NCI-H526 (cell line): ENCODE measurements around the gene VAV2.

Source experiments
- DNase-seq, 2 experiments: peaks; one replicate each; lab custom pipeline; 2025; lab: John Stamatoyannopoulos, UW

VAV2 gene, protein sequence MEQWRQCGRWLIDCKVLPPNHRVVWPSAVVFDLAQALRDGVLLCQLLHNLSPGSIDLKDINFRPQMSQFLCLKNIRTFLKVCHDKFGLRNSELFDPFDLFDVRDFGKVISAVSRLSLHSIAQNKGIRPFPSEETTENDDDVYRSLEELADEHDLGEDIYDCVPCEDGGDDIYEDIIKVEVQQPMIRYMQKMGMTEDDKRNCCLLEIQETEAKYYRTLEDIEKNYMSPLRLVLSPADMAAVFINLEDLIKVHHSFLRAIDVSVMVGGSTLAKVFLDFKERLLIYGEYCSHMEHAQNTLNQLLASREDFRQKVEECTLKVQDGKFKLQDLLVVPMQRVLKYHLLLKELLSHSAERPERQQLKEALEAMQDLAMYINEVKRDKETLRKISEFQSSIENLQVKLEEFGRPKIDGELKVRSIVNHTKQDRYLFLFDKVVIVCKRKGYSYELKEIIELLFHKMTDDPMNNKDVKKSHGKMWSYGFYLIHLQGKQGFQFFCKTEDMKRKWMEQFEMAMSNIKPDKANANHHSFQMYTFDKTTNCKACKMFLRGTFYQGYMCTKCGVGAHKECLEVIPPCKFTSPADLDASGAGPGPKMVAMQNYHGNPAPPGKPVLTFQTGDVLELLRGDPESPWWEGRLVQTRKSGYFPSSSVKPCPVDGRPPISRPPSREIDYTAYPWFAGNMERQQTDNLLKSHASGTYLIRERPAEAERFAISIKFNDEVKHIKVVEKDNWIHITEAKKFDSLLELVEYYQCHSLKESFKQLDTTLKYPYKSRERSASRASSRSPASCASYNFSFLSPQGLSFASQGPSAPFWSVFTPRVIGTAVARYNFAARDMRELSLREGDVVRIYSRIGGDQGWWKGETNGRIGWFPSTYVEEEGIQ

GRCh38 chr9:133991964-133992779 lies at the start of gene VAV2:
VAV2 (minus strand) TSS chr9:133992324; CDS start chr9:133992278, 46 bp downstream.
- peak in 1 of 2 experiments; percentile 73 for DNase-seq

DNA sequence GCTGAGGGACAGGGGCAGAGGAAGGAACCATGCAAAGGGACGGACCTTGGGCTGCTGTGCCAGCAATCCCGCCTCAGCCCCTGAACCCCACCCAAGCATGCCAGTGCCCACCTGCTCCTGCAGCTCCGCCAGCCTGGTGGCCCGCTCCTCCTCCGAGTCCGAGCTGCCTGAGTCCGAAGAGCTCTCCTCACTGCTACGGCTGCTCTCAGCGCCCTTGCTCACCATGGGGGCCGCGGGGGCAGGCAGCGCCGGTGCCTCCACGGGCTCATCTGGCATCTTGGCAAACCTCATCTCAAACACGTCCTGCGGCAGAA lies 49.5 kb upstream of the VAV2 start:
- DNase-seq, result no peak

DNA sequence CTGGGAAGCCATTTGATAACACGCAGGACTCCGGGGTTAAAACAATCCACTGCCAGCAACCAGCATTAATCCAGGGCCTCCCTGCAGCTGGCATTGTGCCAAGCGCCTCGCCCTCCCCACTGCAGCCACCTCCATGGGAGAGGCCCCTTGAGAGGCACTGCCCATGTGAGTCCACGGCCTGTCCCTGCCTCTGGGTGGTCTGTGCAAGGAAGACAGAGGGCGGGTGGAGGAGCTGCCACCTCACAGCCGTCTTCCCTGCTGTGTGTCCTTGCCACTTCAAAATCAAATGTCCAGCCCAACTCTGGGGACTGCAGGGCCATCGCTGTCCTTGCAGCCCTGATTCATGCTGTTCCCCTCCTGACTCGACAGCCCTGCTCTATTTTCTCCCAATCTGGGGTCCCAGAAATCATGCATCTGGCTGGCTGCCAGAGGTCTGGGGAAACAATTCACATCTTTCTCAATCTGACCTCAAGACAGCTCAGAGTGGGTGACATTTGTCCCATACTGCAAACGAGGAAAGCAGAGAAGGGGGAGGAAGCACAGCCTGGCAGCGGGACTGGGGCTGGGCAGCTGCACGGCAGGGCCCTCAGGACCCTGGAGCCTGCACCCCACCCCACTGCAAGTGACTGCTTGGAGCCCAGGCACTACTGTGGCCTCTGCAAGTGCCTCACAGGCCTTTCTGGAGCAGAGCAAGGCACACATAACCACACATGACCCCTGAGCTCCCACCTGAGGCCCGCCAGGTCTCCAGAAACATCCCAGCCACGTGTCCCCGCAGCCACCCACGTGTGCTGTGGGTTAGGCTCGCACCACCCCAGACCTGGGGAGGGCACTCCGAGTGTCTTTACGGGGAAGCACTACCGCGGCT lies 48.9 kb upstream of the VAV2 start:
- no peak for DNase-seq

DNA sequence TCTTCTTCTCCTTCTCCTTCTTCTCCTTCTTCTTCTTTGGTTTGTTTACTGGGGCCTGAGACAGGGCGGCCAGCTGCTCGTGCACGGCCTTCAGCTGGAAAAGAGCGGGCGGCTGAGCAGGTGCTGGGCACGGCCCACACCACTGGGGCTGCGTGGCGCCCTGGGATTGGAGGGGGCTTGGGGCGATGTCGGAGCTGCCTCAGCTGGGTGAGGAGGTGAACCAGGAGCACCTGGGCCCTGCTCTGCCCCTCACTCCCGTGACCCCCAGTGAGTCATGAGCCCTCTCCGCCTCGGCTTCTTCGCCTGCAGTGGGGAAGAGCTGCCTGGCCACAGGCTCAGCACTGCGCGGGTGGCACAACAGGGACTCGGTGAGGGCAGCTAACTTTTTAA lies 48.0 kb upstream of the VAV2 start:
- no peak for DNase-seq

DNA sequence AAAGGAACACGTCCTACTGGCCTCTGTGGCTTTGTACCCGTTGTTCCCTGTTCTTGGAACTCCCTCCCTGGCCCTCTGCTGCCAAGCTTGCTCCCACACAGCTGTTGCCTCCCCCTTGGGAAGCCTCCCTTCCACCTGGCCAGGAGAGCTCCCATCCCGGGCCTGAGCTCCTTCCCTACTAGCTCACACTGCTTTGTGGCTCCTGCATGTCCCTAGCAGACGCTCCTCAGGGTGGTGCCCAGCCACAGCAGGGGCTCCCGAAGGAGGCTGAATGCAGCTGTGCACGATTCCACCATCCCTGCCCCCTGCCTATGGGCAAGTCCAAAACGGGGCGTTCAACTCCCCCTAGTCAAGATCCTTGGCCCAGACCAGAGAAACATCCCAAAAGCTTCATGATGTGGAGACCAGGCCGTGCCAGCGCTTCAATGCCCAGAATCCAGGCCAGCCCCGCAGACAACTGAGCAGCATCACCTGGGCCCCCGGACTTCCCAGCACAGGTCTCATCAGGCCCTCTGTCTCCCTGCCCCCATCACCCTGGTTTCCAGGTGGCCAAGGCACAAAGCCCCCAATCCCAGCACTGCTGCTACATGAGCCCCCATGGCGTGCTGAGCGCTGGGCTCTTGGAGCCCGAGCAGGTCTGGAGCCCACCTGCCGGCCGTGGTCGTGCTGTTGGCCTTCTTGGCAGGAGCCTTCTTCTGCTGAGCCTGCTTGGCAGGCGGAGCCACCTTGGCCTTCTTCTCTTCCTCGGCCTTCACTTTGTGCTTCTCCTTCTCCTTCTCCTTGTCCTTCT lies 47.5 kb upstream of the VAV2 start:
- DNase-seq, result no peak

- DNase-seq, result no peak
Measured at GRCh38 chr9:134037641-134038040, 45.5 kb upstream of the VAV2 start.

DNA sequence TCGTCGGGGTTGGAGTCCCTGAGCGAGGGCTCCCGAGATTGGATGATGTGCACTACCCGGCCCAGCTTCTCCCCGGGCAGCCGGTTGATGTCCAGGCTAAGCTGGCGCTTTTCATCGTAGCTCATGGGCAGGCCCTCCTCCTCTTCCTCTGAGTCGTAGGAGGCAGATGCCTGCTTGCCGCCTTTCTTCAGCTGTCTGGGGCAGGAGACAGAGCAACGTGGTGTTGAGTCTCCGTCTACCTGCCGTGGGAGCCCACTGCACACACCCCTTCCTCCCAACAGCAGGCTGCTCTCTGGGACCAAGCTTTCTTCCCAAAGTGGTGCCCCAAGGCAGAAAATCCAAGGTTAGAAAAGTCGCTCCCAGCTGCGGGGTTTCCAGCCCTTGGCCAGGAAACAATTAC lies 44.0 kb upstream of the VAV2 start:
- no peak for DNase-seq

DNA sequence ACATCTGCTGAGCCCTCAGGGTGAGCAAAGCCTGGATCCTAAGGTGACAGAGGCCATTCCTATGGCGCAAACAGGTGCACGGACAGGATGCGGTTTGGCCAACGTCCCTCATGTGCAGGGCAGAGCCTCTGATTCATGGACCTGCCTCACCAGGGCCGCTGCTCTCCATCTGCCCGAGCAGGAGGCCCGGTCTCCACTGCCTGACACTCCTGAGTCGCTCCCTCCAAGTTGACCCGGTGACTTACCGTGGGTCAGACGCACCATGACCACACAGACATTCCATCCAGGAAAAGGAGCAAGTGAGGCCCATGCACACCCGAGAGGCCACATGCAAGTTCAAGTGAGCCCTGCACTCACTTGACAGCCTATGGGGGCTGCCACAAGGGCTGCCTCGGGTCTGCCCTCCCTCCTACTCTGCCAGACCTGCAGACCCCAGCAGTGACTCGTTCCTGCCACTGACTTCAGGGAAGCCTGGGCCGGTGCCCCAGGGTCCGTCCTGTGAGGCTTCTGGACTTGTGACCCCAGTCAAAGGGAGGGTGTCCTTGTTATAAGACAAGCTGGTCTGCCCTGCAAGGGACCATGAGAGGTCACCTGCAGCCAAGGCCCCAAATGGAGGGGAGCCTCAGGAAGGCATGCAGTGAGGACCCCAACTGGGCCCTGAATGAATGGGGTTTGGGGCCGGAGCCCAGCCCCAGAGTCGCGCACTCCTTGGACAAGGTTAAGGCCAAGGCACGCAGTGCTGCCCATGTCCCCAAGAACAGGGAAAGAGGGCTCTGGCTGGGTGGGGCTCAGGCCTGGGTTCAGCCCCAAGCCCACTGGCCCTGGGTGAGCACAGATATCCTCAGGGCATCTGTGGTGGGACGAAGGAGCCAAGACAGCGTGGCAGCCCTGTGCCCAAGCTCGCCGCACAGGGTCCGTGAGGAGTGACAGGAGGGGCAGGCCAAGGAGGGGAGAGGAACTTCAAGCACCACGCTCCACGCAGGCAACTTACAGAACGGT lies 43.2 kb upstream of the VAV2 start:
- no peak for DNase-seq

DNA sequence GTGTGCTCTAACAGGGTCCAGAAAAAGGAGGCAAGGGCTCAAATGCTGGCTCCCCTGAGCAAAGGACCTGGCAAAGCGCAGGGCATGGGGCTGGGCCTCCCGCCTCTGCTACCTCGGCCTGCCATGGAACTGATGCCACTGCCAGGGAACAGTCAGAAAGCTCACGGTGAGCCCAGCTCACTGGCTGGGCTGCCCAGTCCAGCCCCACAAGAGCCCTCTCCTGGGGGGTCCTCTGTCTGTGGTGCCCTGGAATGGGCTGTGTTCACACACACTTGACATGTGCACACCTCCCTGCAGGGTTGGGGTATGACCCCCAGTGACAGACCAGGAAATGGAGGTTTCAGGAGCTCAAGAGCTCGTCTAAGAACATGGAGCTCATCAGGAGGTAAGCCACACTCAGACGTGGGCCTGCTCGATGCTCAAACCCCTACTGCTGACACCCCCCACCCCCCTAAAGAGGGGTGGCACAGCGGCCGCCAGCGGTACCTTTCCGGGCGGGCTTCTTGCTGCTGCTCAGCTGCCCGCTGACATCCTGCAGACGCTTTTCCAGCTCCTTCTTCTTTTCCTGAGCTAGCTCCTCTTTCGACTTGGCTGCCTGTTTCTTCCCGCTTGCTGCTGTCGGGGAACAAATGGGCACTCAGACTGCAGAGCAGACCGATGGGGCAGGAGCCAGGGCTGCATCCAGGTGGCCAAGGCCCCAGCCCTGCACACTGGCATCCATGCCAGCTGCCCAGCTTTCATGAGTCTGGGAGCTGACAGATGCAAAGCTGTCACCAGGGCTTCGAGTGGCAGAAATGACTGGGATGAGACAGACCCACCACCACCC lies 42.3 kb upstream of the VAV2 start:
- no peak for DNase-seq

GRCh38 chr9:134033516-134034214 lies 41.5 kb upstream of the VAV2 start:
- no peak for DNase-seq

- DNase-seq, result no peak
Measured at GRCh38 chr9:134032456-134033222, 40.5 kb upstream of the VAV2 start.

- DNase-seq, result no peak
Measured at GRCh38 chr9:134031783-134032182, 39.7 kb upstream of the VAV2 start.

- DNase-seq, result no peak
Measured at GRCh38 chr9:134030821-134031470, 38.8 kb upstream of the VAV2 start.

GRCh38 chr9:134029248-134030226 lies 37.4 kb upstream of the VAV2 start:
- peak; percentile 46 to 69 for DNase-seq

GRCh38 chr9:134028575-134029247 lies 36.6 kb upstream of the VAV2 start:
- no peak for DNase-seq
